Heart right ventricle (tissue), 16 donors: ENCODE data around the gene ABHD8. TPM values are rescaled to one million over a fixed set of nuclear protein-coding genes. Genes with fewer than 3 reads are reported as not detected.

ENCODE experiments used
- ATAC-seq, 8 donors: fragments of 200-7000 bp; cut with Tn5 transposase; one replicate each; pipeline ENCODE4 v1.9.1; 2020; ENCODE audit warnings: mild to moderate bottlenecking in 8 of 8, moderate library complexity in 8 of 8, moderate number of reproducible peaks in 1 of 8
- DNase-seq, 2 donors: peaks; one replicate each; pipeline ENCODE4 v3.0.0-alpha.2; 2020
- H3K27ac ChIP-seq, 10 donors: fragments of 200-600 bp; sonication (generic) in 2 of 10; one replicate each; pipeline versions ENCODE4 v1.5.0 to v1.8.0; 2020 to 2022; ENCODE audit warnings: mild to moderate bottlenecking in 3 of 10
- H3K27me3 ChIP-seq, 7 donors: fragments of 200-600 bp; one replicate each; pipeline ENCODE4 v1.8.0; 2021 to 2022; ENCODE audit warnings: mild to moderate bottlenecking in 2 of 7
- H3K36me3 ChIP-seq, 9 donors: fragments of 200-600 bp; sonication (generic) in 1 of 9; one replicate each; pipeline versions ENCODE4 v1.5.0 to v1.8.0; 2020 to 2022; ENCODE audit warnings: mild to moderate bottlenecking in 2 of 9
- H3K4me1 ChIP-seq, 9 donors: fragments of 200-600 bp; sonication (generic) in 1 of 9; one replicate each; pipeline versions ENCODE4 v1.5.0 to v1.8.0; 2020 to 2022; ENCODE audit warnings: mild to moderate bottlenecking in 4 of 9
- H3K4me3 ChIP-seq, 10 donors: fragments of 200-600 bp; sonication (generic) in 2 of 10; one replicate each; pipeline versions ENCODE4 v1.5.0 to v1.8.0; 2020 to 2022; ENCODE audit warnings: mild to moderate bottlenecking in 7 of 10, moderate library complexity in 2 of 10
- H3K9me3 ChIP-seq, 11 donors: fragments of 200-600 bp in 10 of 11; sonication (generic) in 2 of 11; one replicate each; pipeline versions ENCODE4 v1.5.0 to v1.8.0; 2013 to 2022; ENCODE audit warnings: mild to moderate bottlenecking in 2 of 11, control low read depth in 1 of 11, moderate library complexity in 1 of 11
- WGBS, 2 donors: extraction: QIAGEN DNeasy Blood & Tissue Kit; methylation state at CpG; one replicate each; pipeline ENCODE4 v1.1.7; 2013; ENCODE audit warnings: inconsistent platforms in 1 of 2; 5-methylcytosine and 5-hydroxymethylcytosine counted together
- intact Hi-C, 10 donors: fragments of 100-400 bp; cut with DNase I; formaldehyde crosslinking; loops; one replicate each; pipeline versions ENCODE4 v1.11.1 to v1.14.2; 2022
- polyA plus RNA-seq, 2 donors: library from polyadenylated mRNA; stranded (reverse); fragments of 200-250 nt; gene quantifications; one replicate each; pipeline ENCODE4 v1.2.3, GENCODE V29; 2013
- total RNA-seq, 10 donors: library from RNA; stranded (reverse); fragmentation: NEBNext Ultra II Directional in 3 of 10; extraction: Animal tissue kit (Norgen Biotek cat#: 25700) in 3 of 10; gene quantifications; one replicate each; pipeline versions ENCODE4 v1.2.1 to v1.2.4, GENCODE V29; 2021 to 2023
- TF ChIP-seq, protein P1 (sequence below), 9 donors: fragments of 200-600 bp; sonication (generic) in 2 of 9; IDR thresholded peaks; one replicate each; pipeline versions ENCODE4 v1.5.0 to v1.8.0; 2021 to 2022; ENCODE audit warnings: antibody characterized with exemption in 9 of 9, mild to moderate bottlenecking in 5 of 9, moderate library complexity in 1 of 9
- donor health status: Arrhythmogenic right ventricular cardiomyopathy.
- donor health status: ischemic (EF 13 %, LVEDD 7.1; RV severe dilation, severe dysfunction).
- donor health status: healthy with polysubstance abuse.
- donor health status: DM: no; HTN: yes; CAD: no.
- donor health status: DM: no; HTN: no; CAD: no.
- donor health status: ischemic (EF 25% LVEDD 6.9; RV normal size, moderate dysfunction).
- donor health status: ischemic (EF 25% LVEDD 5.7; RV mildly dilated, moderate dysfunction).
- donor health status: healthy.
- donor health status: DM: yes; HTN: yes; CAD: no.
- donor health status: Ischemic cardiomyopathy.
- donor health status: ischemic (EF 35%, LVEDD 5.7; RV mildly dilated, moderate dysfunction).
- donor health status: nonischemic (EF 11% LVEDD 7.7; RV severe dilation, severe dysfunction).
- donor health status: DM: yes; HTN: yes; CAD: no.
- donor health status: PGD.
- donor health status: ischemic (EF 29% LVEDD 5.4; RV normal size, mild dysfunction).
- donor health status: nonischemic (EF 23%, LVEDD 6.1; RV moderate dilation, normal function).

ABHD8 gene
- total and polyA plus RNA-seq, 12 donors: 6.0 to 16.9 (median 8.2) TPM

DNA sequence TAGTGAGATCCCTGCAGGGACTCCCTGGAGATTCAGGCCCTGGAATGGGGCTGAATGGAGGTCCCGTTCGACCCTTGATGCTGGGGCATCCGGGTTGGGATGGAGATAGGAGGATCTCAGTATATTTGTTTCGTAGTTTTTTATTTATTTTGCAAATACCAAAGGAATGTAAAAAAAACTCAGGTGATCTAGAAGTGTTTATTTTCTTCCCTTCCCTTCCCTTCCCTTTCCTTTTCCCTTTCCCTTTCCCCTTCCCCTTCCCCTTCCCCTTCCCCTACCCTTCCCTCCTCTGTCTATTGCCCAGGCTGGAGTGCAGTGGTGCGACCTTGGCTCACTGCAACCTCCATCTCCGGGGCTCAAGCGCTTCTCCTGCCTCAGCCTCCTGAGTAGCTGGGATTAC is 38.6 kb upstream of the ABHD8 start:
- no peak overlapping the region for H3K4me3 ChIP-seq
- intact Hi-C loops: loop anchor here in 3 of 10 donors (10.0 kb wide), 2 partner anchors 123 to 513 kb away; partner anchors contain the start of genes NXNL1 (in 2 of the 3) and RPL18A (in 1 of the 3)
- no peaks in the 10 kb centered on the region for H3K9me3 ChIP-seq
- TF ChIP-seq, protein P1, sequence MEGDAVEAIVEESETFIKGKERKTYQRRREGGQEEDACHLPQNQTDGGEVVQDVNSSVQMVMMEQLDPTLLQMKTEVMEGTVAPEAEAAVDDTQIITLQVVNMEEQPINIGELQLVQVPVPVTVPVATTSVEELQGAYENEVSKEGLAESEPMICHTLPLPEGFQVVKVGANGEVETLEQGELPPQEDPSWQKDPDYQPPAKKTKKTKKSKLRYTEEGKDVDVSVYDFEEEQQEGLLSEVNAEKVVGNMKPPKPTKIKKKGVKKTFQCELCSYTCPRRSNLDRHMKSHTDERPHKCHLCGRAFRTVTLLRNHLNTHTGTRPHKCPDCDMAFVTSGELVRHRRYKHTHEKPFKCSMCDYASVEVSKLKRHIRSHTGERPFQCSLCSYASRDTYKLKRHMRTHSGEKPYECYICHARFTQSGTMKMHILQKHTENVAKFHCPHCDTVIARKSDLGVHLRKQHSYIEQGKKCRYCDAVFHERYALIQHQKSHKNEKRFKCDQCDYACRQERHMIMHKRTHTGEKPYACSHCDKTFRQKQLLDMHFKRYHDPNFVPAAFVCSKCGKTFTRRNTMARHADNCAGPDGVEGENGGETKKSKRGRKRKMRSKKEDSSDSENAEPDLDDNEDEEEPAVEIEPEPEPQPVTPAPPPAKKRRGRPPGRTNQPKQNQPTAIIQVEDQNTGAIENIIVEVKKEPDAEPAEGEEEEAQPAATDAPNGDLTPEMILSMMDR (IDR thresholded peaks at IDR 0.05): no peak
- WGBS, 2 donors: 82 to 92% methylated on average over 7 of the region's 7 CpGs
- H3K36me3 ChIP-seq: peaks cover 0 to 20% (median 0%) of the 10 kb centered on the region in 9 donors
- H3K27ac ChIP-seq: no peak overlapping the region
- no peaks in the 10 kb centered on the region for H3K27me3 ChIP-seq
- peaks cover 4 to 25% (median 19%) of the 10 kb centered on the region in 9 donors for H3K4me1 ChIP-seq
- DNase-seq (no peak), ATAC-seq (no peak)

DNA sequence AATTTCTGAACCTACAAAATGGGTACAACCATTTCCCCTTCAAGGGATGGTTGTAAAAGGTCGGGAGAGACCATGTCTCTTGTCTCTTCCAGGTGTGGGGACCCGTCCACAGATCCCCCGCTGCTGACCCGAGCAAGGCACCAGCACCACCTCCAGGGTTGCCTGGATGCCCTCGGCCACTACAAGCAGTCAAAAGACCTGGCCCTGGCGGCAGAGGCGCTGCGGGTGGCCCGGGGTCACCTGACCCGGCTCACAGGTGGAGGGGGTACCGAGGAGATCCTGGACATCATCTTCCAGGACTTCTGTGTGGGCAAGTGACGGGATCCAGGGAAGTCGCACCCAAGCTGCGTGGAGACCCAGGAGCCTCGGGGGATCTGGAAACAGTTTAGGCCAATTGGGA is 38.2 kb upstream of the ABHD8 start:
- TF ChIP-seq, protein P1 (IDR thresholded peaks at IDR 0.05): no peak
- H3K36me3 ChIP-seq: peaks cover 0 to 20% (median 0%) of the 10 kb centered on the region in 9 donors
- intact Hi-C loops: loop anchor here in 3 of 10 donors (10.0 kb wide), 2 partner anchors 123 to 513 kb away; partner anchors contain the start of genes NXNL1 (in 2 of the 3) and RPL18A (in 1 of the 3)
- H3K27me3 ChIP-seq: no peaks in the 10 kb centered on the region
- no peak overlapping the region for H3K4me3 ChIP-seq
- no peaks in the 10 kb centered on the region for H3K9me3 ChIP-seq
- ATAC-seq: no peak
- WGBS, 2 donors: 93 to 94% methylated on average over 15 of the region's 15 CpGs
- H3K4me1 ChIP-seq: peaks cover 4 to 22% (median 14%) of the 10 kb centered on the region in 9 donors
- no peak overlapping the region for H3K27ac ChIP-seq
- no peak for DNase-seq

DNA sequence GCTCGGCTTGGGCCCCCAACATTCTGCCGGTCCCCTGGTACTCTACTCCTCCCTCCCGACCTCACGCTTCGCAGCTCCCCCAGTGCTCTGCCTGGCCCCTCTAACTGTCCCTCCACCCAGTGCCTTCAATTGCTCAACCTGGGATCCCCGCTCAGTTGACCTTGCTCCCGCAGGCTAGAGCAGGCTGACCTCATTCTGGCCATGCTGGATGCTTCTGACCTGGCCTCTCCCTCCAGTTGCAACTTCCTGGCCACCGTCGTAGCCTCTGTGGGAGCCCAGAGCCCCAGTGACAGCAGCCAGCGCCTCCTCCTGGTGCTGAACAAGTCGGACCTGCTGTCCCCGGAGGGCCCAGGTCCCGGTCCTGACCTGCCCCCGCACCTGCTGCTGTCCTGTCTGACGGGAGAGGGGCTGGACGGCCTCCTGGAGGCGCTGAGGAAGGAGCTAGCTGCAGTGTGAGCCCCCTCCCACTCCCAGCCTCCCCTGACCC is 37.7 kb upstream of the ABHD8 start:
- DNase-seq: no peak
- 76 to 81% methylated on average over 17 of the region's 17 CpGs for WGBS, 2 donors

GRCh38 chr19:17340302-17340870 is 37.2 kb upstream of the ABHD8 start:
- 76 to 77% methylated on average over 21 of the region's 21 CpGs for WGBS, 2 donors
- no peak for DNase-seq

More for the DNA sequence above, 37.7 kb upstream of the ABHD8 start:
- TF ChIP-seq, protein P1 (IDR thresholded peaks at IDR 0.05): no peak
- no peaks in the 10 kb centered on the region for H3K9me3 ChIP-seq
- no peaks in the 10 kb centered on the region for H3K27me3 ChIP-seq
- no peak overlapping the region for H3K27ac ChIP-seq
- no peak for ATAC-seq
- H3K36me3 ChIP-seq: peaks cover 0 to 20% (median 0%) of the 10 kb centered on the region in 9 donors
- no peak overlapping the region for H3K4me3 ChIP-seq
- peaks cover 4 to 22% (median 16%) of the 10 kb centered on the region in 9 donors for H3K4me1 ChIP-seq
- intact Hi-C loops: loop anchor here in 3 of 10 donors (10.0 kb wide), 2 partner anchors 124 to 514 kb away; partner anchors contain the start of genes NXNL1 (in 2 of the 3) and RPL18A (in 1 of the 3)

More at GRCh38 chr19:17340302-17340870, 37.2 kb upstream of the ABHD8 start:
- Histone ChIP-seq H3K4me1 (peaks cover 4 to 27% (median 21%) of the 10 kb centered on the region in 9 donors), H3K36me3 (peaks cover 0 to 20% (median 0%) of the 10 kb centered on the region in 9 donors), H3K9me3 (no peaks in the 10 kb centered on the region), H3K27ac (no peak overlapping the region), H3K4me3 (no peak overlapping the region), H3K27me3 (no peaks in the 10 kb centered on the region)
- no peak for ATAC-seq
- TF ChIP-seq, protein P1 (IDR thresholded peaks at IDR 0.05): no peak
- intact Hi-C loops: loop anchor here in 3 of 10 donors (10.0 kb wide), 2 partner anchors 124 to 514 kb away; partner anchors contain the start of genes NXNL1 (in 2 of the 3) and RPL18A (in 1 of the 3)
